RWPE2 (cell line): ENCODE results near the gene CTCF.
"Not testable (repeated sequence)": the region's sequence is repeated elsewhere in the genome, so short reads cannot be mapped to it uniquely, and the experiment has no call there.

Source experiments
- ATAC-seq: fragments of 200-7000 bp; cut with Tn5 transposase; 3 replicates; pipeline ENCODE4 v1.9.1; 2021; ENCODE audit warnings: low read depth
- DNase-seq: peaks from one replicate; pipeline ENCODE4 v3.0.0-alpha.2; 2020; ENCODE audit warnings: low spot score
- H3K27ac ChIP-seq: fragments of 450-650 bp; 2 replicates; pipeline ENCODE4 v1.5.1; 2017; ENCODE audit warnings: mild to moderate bottlenecking; ENCODE audit not compliant: poor library complexity, severe bottlenecking
- H3K27me3 ChIP-seq: fragments of 250-450 bp; sonication (Bioruptor Pico); 2 replicates; pipeline ENCODE4 v1.5.1; 2021; ENCODE audit warnings: mild to moderate bottlenecking, moderate library complexity; ENCODE audit not compliant: insufficient read depth, poor library complexity, severe bottlenecking
- H3K36me3 ChIP-seq: fragments of 250-450 bp; sonication (Bioruptor Pico); 2 replicates; pipeline ENCODE4 v1.5.1; 2020; ENCODE audit warnings: low read depth, mild to moderate bottlenecking, moderate library complexity
- H3K4me1 ChIP-seq: fragments of 250-450 bp; sonication (Bioruptor Pico); 2 replicates; pipeline ENCODE4 v1.5.1; 2021; ENCODE audit warnings: mild to moderate bottlenecking, moderate library complexity; ENCODE audit not compliant: insufficient read depth, poor library complexity, severe bottlenecking
- H3K4me3 ChIP-seq: fragments of 250-450 bp; sonication (Bioruptor Pico); 2 replicates; pipeline ENCODE4 v1.5.1; 2021; ENCODE audit warnings: mild to moderate bottlenecking, moderate library complexity; ENCODE audit not compliant: severe bottlenecking
- H3K9me3 ChIP-seq: fragments of 250-450 bp; sonication (Bioruptor Pico); 2 replicates; pipeline ENCODE4 v1.5.1; 2021; ENCODE audit warnings: mild to moderate bottlenecking, moderate library complexity; ENCODE audit not compliant: severe bottlenecking
- CTCF ChIP-seq: fragments of 450-650 bp; IDR thresholded peaks from one replicate; pipeline ENCODE4 v1.5.1; 2017; ENCODE audit warnings: mild to moderate bottlenecking, moderate library complexity; ENCODE audit not compliant: poor library complexity, severe bottlenecking

CTCF gene

GRCh38 chr16:67562526-67562917 lies at the start of gene CTCF:
CTCF (plus strand) TSS chr16:67562526; CDS start chr16:67610833, 48,307 bp downstream.
- Histone ChIP-seq H3K4me1 (peaks cover 5% of the 10 kb centered on the region), H3K27me3 (no peaks in the 10 kb centered on the region), H3K9me3 (no peaks in the 10 kb centered on the region), H3K36me3 (no peaks in the 10 kb centered on the region), H3K4me3 (peak within 1 kb of the TSS; percentile 98), H3K27ac (peak within 1 kb of the TSS; percentile 93)
- TF ChIP-seq CTCF: peak; percentile 91
- DNase-seq (no peak), ATAC-seq (peak; percentile 27)

- DNase-seq, H3K27ac ChIP-seq, H3K9me3 ChIP-seq, H3K36me3 ChIP-seq, H3K27me3 ChIP-seq, H3K4me3 ChIP-seq, ATAC-seq: not testable (repeated sequence)
- peaks cover 13% of the 10 kb centered on the region for H3K4me1 ChIP-seq
These were observed 48.4 kb upstream of the CTCF start for GRCh38 chr16:67513892-67514291.

- Histone ChIP-seq H3K27ac (no peak overlapping the region), H3K27me3 (no peaks in the 10 kb centered on the region), H3K9me3 (no peaks in the 10 kb centered on the region), H3K4me1 (peaks cover 13% of the 10 kb centered on the region), H3K36me3 (no peaks in the 10 kb centered on the region), H3K4me3 (no peak overlapping the region)
- no peak for DNase-seq
- peak; percentile 68 for ATAC-seq
- peak; percentile 87 for TF ChIP-seq CTCF
These were observed 47.9 kb upstream of the CTCF start for GRCh38 chr16:67514382-67514828.

- H3K9me3 ChIP-seq: no peaks in the 10 kb centered on the region
- H3K27ac ChIP-seq: peak overlapping the region; percentile 37
- no peak overlapping the region for H3K4me3 ChIP-seq
- H3K4me1 ChIP-seq: peaks cover 13% of the 10 kb centered on the region
- H3K36me3 ChIP-seq: no peaks in the 10 kb centered on the region
- H3K27me3 ChIP-seq: no peaks in the 10 kb centered on the region
- ATAC-seq: peak; percentile 24; the same call in 1 of the 3 replicates
- TF ChIP-seq CTCF: no peak
- DNase-seq: no peak
These were observed 45.8 kb upstream of the CTCF start for GRCh38 chr16:67516296-67517154.

- Histone ChIP-seq H3K4me1 (peaks cover 13% of the 10 kb centered on the region), H3K4me3 (no peak overlapping the region), H3K36me3 (no peaks in the 10 kb centered on the region), H3K27ac (peak overlapping the region; percentile 37), H3K27me3 (no peaks in the 10 kb centered on the region), H3K9me3 (no peaks in the 10 kb centered on the region)
- no peak for ATAC-seq
- TF ChIP-seq CTCF: no peak
- DNase-seq: no peak
These were observed 45.2 kb upstream of the CTCF start for GRCh38 chr16:67517155-67517445.
